ENCODE results near the gene IL11.
A peak's percentile ranks its signal among the peaks of the same experiment; 100 is the strongest.
"Not testable (repeated sequence)": the region's sequence is repeated elsewhere in the genome, so short reads cannot be mapped to it uniquely, and the experiment has no call there.

IL11 gene

DNA sequence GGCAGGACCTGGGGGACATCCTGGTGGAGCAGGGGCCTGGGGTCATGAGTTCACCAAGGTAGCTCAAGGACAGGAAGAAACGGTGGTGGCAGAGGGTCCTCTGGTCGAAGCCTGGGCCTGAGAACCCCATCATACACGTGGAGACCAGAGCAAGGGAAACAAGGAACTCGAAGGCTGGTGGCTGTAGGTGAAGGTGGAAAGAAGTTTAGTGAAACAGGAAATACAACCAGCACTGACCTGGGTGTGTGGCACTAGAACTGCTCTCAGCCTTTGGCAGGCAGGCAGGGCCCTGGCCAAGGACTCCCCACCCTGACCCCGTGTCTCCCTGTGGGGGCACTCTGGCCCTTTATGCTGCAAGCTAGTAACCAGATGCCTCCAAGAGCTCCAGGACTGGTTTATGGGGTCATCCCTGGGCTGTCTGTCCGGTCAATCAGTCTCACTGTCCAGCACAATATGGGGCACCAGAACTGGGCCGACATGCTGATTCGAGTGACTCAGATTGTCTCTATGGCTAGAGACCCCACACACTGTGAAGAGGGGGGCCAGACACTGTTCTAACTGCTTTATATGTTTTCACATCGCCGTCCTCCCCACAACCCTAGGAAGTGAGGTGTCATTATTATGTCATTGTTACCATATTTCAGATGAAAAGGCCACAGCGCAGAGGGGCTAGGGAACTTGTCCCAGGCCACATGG is 19.5 kb downstream of the IL11 start:
- no peak for DNase-seq (ENCODE audit: low read depth)

DNA sequence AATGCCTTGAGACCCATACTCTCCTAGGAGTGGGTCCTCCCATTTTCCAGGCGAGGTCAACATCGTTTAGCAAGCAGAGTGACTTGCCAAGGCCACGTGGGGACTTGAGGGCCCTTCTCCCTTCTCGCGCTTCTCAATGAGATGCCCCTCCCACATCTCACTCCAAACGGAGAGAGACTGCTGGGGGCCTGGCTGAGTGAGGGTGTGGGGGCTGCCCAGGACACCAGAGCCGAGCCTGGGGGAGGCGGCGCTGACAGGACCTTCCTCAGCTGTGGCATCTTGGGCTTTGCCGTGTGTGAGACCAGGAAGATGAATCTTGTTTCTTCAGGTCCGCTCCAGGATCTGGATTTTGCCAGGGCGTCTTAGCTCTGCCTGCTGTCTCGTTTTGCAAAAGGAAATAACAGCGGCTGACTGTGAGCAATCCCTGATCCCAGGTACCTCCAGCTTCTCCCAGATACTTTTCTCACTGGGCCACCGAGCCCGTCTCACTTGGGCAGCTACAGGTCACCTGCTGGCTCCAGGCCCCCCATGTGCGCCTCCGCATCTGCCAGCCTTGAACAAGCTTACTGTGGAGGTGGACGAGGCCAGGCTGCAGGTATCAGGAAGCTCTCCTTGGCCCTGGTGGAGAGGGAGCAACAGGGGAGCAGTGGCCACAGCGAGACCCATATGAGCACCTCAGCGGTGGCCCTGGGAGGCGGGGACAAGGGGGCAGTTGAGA is 21.8 kb downstream of the IL11 start:
- DNase-seq (ENCODE audit: low read depth): no peak

DNA sequence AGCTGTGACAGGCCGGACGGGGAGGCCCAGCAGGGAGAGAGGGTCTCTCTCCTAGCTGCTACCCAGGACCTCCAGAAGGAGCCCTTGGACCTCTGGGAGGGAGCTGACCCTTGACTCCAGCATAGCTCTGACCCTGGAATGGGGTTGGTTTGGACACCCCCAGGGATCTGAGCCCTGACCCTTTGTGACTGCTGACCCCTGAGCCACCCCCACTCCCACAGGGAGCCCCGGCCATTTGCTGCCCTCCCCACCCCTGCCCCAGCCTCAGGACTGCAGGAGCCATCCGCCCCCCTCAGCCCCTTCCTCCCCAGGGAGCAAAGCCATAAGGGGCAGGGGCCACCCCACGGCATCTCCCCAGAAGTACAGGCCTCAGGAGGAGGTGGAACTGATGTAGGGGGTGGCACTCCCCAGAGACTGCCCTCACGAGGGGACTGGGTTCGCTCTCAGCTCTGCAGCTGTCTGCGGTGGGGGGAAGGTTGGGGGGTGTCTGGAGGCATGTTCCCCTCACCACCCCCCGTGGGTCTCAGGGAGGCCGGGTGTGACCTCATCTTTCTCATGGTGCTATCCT is 22.7 kb downstream of the IL11 start:
- no peak for DNase-seq (ENCODE audit: low read depth)

- no peak for DNase-seq (ENCODE audit: low read depth)
Measured at GRCh38 chr19:55346725-55347441, 23.4 kb downstream of the IL11 start.

- no peak for DNase-seq (ENCODE audit: low read depth)
Measured at GRCh38 chr19:55345818-55346724, 24.2 kb downstream of the IL11 start.

- no peak for DNase-seq (ENCODE audit: low read depth)
Measured at GRCh38 chr19:55345101-55345817, 25.0 kb downstream of the IL11 start.

GRCh38 chr19:55344444-55344843 is 25.8 kb downstream of the IL11 start:
- no peak for DNase-seq (ENCODE audit: low read depth)

- DNase-seq (ENCODE audit: low read depth): no peak
Measured at GRCh38 chr19:55341595-55342531, 28.4 kb downstream of the IL11 start.

DNA sequence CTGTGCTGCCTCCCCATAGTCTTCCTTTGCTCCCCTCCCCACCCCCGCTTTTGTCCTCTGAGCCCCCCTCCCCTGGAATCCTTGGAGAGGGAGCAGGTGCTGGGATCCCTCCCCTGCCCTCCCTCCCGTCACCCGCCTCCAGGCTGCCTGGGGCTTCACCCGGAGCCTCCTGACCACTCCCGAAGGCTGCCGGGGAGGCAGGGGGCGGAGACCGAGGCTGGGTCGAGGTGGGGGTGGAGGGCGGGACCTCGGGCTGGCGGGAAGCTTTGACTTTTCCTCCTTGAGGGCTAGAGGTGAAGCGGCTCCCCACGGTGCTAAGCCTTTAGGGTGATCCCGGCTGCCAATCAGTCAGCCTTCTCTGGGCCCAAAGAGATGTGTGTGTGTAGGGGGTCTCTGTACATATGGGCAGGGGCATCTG is 29.1 kb downstream of the IL11 start:
- DNase-seq (ENCODE audit: low read depth): peak; percentile 47

- no peak for DNase-seq (ENCODE audit: low read depth)
Measured at GRCh38 chr19:55340784-55341147, 29.5 kb downstream of the IL11 start.

DNA sequence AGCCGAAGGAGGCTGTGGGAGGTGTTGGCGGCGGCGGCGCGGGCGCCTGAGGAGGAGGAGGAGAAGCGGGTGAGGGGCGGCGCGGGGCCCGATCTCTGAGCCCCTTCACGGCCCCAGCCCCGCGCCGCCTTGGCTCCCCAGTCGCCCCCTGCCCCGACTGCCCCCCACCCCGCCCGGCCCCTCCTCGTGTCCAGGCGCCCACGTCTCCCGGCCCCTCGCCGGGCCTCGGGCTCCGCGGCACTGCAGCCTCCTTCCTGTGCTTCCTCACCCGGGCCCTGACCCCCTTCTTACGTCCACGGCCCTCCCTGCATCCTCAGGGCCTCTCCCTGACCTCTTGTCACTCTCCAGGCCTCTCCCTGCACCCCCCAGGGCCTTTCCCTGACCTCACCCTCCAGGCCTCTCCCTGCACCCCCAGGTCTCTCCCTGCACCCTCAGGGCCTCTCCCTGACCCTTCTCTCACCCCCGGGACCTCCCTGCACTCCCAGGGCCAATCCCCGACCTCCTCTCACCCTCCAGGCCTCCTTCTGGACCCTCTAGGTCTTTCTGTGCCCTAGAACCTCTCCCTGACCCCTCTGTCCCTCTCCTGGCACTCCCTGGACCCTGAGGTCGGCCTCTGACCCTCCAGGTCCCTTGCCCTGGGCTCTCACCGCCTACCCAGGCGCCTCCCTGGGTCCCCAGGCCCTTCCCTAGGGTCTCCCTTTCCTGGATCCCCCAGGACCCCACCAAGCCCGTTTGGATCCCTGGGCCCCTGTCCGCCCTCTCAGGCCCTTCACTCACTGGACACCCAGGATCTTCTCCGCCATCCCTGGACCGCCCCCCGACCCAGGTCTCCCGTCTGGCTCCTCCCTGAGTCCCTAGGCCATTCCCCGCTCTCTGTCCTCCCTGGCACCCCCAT is 30.1 kb downstream of the IL11 start:
- no peak for DNase-seq (ENCODE audit: low read depth)

DNA sequence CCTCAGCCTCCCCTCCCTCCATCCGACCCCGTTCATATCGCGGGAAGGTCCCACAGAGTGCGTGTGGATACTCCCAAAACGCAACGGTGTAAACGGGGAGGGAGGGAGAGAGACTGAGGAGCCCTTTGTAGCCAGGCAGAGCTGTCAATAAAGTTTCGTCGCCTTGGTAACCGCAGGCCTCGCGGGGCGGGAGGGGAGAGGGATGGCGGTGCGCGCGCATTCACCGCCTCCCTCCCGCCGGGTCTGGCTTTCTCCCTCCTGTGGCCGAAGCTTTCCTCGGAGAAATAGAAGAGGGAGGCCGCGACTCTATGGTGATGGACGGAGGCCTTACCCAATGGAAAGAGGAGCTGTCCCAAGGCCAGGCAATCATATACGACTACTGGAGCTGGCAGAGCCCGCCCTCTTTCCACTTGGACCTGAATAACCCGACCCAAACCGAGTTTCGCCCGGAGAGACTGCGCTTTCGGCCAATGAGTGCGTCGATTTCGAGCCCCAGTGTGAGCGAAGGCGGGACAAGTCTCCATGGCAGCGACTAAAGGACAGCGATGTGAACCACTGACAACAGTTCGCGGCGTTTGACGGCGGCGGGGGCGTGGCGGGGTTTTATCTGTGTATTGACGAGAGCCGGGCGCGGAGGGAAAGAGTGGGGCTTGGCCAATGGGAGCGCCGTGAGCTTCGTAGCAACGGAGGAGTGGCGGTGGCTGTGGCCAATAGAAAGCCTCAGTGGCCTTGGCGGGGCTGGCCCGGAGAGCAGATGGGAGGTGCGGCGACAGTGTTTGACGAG is 31.0 kb downstream of the IL11 start, which contains the start of gene KMT5C:
TSS of gene KMT5C (plus strand) at position 772 of the 784 bp plus-strand sequence. CDS start 2,061 bp downstream, outside the sequence.
- DNase-seq (ENCODE audit: low read depth): peak; percentile 100

DNA sequence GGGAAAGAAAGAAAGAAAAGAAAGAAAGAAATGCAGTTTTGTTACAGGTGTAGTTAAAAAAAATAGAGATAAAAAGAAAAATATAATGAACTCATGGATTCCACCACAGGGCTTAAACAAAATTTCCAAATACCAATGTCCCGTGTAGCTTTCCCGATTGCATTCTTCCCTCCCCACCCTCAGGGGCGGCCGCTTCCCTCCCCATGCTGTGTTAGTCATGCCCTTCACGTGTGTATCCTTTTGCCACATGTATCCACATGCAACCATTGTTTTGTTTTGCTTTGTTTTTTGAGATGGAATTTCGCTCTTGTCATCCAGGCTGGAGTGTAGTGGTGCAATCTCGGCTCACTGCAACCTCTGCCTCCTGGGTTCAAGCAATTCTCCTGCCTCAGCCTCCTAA is 34.2 kb downstream of the IL11 start:
- DNase-seq (ENCODE audit: low read depth): no peak

DNA sequence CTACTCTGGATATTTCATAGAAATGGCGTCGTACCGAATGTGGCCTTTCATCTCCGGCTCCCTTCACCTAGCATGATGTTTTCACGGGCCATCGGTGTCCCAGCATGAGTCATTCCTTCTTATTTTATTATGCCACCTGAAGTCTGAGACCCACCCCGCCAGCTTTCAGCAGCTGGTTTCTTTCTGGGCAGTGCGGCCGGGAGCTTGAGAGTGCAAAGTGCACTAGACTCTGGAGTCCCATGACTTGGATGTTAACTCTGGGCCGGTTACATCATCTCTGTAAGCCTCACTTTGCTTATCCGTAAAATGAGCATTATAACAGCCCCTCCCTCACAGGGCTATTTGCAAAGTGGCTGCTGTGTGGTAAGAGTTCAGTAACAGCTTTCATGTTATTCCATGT is 36.4 kb downstream of the IL11 start:
- DNase-seq (ENCODE audit: low read depth): no peak

DNA sequence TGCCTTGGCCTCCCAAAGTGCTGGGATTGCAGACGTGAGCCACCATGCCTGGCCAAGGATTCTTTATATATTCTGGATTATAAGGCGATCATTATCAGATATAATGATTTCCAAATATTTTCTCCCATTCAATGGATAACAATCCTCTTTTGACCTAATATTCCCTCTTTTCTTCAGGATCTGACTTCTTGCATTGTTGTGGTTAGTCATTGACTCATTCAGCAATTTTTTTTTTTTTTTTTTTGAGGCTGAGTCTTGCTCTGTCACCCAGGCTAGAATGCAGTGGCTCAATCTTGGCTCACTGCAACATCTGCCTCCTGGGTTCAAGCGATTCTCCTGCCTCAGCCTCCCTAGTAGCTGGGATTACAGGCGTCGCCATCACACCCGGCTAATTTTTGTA is 40.5 kb downstream of the IL11 start:
- not testable (repeated sequence) for DNase-seq (ENCODE audit: low read depth)

- DNase-seq (ENCODE audit: low read depth): not testable (repeated sequence)
Measured at GRCh38 chr19:55328774-55329318, 41.4 kb downstream of the IL11 start.

DNA sequence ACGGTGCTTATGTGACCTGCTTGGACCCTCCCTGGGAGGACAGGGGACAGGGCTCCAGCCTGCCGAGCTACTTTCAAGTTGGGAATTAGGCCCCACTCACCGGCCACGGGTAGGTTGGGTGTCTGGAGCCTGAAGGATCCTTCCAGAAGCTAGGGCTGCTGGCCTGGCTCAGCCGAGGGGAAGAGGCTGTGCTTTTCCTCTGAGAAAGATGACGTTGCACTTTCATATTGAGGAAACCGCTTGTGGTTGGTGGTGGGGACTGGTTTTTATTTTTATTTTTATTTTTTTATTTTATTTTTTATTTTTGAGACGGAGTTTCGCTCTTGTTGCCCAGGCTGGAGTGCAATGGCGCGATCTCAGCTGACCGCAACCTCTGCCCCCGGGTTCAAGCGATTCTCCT is 45.1 kb downstream of the IL11 start, which contains the start of gene TMEM150B:
TSS of gene TMEM150B (minus strand) at position 170 of the 400 bp plus-strand sequence. CDS start 4,305 bp downstream, outside the sequence.
- DNase-seq (ENCODE audit: low read depth): no peak

All from stimulated activated CD8-positive, alpha-beta memory T cell treated with anti-CD3 and anti-CD28 coated beads, Interleukin-4, amount 100 ng/mL, for 24 hours (primary cell).